CD4-positive, CD25-positive, alpha-beta regulatory T cell (primary cell): ENCODE measurements around the gene GDPD5. TPM values are rescaled to one million over a fixed set of nuclear protein-coding genes. Genes with fewer than 3 reads are reported as not detected.
A peak's percentile ranks its signal among the peaks of the same experiment; 100 is the strongest.

Experiments used
- ATAC-seq, 2 donors: fragments of 150-1000 bp; cut with Tn5 transposase; one replicate each; pipeline ENCODE4 v1.10.0; 2021; ENCODE audit warnings: low read depth in 2 of 2, moderate number of reproducible peaks in 2 of 2, moderate library complexity in 1 of 2
- DNase-seq, 3 donors: peaks; one replicate each; pipeline versions ENCODE4 v3.0.0 to v3.0.0-alpha.2; 2012 to 2022; ENCODE audit warnings: mixed read lengths in 1 of 3
- H3K27ac ChIP-seq: one replicate; pipeline ENCODE4 v1.7.0; 2013; ENCODE audit warnings: mild to moderate bottlenecking, low read length; ENCODE audit not compliant: insufficient read depth, poor library complexity, severe bottlenecking
- H3K27me3 ChIP-seq: one replicate; pipeline ENCODE4 v1.7.0; 2013; ENCODE audit warnings: low read length; ENCODE audit not compliant: control insufficient read depth, insufficient read depth
- H3K36me3 ChIP-seq: one replicate; pipeline ENCODE4 v1.7.0; 2013; ENCODE audit warnings: mild to moderate bottlenecking, low read length, moderate library complexity; ENCODE audit not compliant: control insufficient read depth, insufficient read depth
- H3K4me1 ChIP-seq: 2 replicates; pipeline ENCODE4 v1.7.0; 2013; ENCODE audit warnings: mild to moderate bottlenecking, low read length; ENCODE audit not compliant: insufficient read depth, control insufficient read depth, poor library complexity, severe bottlenecking
- H3K4me3 ChIP-seq: one replicate; pipeline ENCODE4 v1.7.0; 2013; ENCODE audit warnings: low read depth, mild to moderate bottlenecking, low read length, moderate library complexity
- H3K9me3 ChIP-seq, 2 experiments: 1 replicate in 1 of 2; 2 replicates in 1 of 2; pipeline ENCODE4 v1.7.0; 2013; ENCODE audit warnings: low read length in 2 of 2, mild to moderate bottlenecking in 1 of 2, moderate library complexity in 1 of 2; ENCODE audit not compliant: control insufficient read depth in 2 of 2
- H3K27ac Mint-ChIP-seq, 3 donors: one replicate each; pipeline ENCODE4 v1.8.0; 2020 to 2022; ENCODE audit warnings: mild to moderate bottlenecking in 3 of 3, mixed read lengths in 3 of 3, moderate library complexity in 2 of 3
- H3K27me3 Mint-ChIP-seq: one replicate; pipeline ENCODE4 v1.8.0; 2022; ENCODE audit warnings: mild to moderate bottlenecking, mixed read lengths
- H3K36me3 Mint-ChIP-seq: one replicate; pipeline ENCODE4 v1.8.0; 2020; ENCODE audit warnings: mixed read lengths
- H3K4me1 Mint-ChIP-seq, 4 donors: one replicate each; pipeline ENCODE4 v1.8.0; 2020 to 2022; ENCODE audit warnings: mixed read lengths in 4 of 4, mild to moderate bottlenecking in 1 of 4
- H3K4me3 Mint-ChIP-seq, 4 donors: one replicate each; pipeline ENCODE4 v1.8.0; 2020 to 2022; ENCODE audit warnings: mild to moderate bottlenecking in 4 of 4, mixed read lengths in 4 of 4, moderate library complexity in 3 of 4
- H3K9me3 Mint-ChIP-seq, 7 donors: one replicate each; pipeline ENCODE4 v1.8.0; 2020 to 2022; ENCODE audit warnings: mixed read lengths in 7 of 7, mild to moderate bottlenecking in 3 of 7, moderate library complexity in 2 of 7
- polyA plus RNA-seq, 4 donors: library from polyadenylated mRNA; unstranded; fragments of 300-500 nt; fragmentation: Illumina TruSeq; gene quantifications; one replicate each; pipeline ENCODE4 v1.2.3, GENCODE V29; 2021
- total RNA-seq: library from RNA; stranded (reverse); gene quantifications from one replicate; pipeline ENCODE4 v1.2.3, GENCODE V29; 2022

GDPD5 gene
- total and polyA plus RNA-seq, 5 donors from 2014 or later, result 8.0 to 170 (median 21.5) TPM

DNA sequence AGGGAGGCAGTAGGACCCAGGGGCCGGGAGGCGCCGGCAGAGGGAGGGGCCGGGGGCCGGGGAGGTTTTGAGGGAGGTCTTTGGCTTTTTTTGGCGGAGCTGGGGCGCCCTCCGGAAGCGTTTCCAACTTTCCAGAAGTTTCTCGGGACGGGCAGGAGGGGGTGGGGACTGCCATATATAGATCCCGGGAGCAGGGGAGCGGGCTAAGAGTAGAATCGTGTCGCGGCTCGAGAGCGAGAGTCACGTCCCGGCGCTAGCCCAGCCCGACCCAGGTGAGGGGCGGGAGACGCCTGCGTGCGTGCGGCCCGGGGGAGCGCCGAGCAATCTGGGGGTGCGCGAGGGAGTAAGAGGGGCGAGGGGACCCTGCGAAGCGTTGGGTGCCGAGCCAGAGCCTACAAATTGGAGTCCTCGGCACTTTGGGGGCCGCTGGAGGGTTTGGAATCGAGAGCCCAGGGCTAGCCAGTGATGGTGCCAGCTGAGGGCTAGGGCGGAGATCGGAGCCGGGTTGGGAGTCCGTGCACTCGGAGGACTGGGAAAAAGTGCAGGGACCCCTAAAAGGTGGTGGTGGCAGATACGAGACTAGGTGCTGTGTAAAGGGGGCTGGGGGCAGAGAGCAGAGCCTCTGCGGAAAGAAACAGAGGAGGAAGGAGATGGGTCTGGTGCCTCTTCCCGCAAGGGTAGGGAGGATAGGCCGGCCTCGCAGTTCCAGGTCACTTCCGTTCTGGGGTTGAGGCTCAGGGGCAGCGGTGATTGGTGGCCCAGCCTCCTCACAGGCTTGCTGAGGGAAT, 36.5 kb upstream of the GDPD5 start, which contains the start of gene SERPINH1:
Gene SERPINH1, plus strand, starts transcription at position 206 of the 788 bp plus-strand sequence. CDS start 4,097 bp downstream, outside the sequence.
- Mint-ChIP-seq H3K9me3 (no peaks in the 10 kb centered on the region), H3K27ac (peak within 1 kb of the TSS; percentile 87 to 98 (median 95)), H3K27me3 (no peaks in the 10 kb centered on the region), H3K36me3 (no peaks in the 10 kb centered on the region), H3K4me1 (peaks cover 0 to 51% (median 20%) of the 10 kb centered on the region in 4 donors), H3K4me3 (peak within 1 kb of the TSS; percentile 96 to 99 (median 98))
- Histone ChIP-seq H3K36me3 (no peaks in the 10 kb centered on the region), H3K27me3 (no peaks in the 10 kb centered on the region), H3K4me1 (peaks cover 22% of the 10 kb centered on the region), H3K27ac (peak within 1 kb of the TSS; percentile 69), H3K4me3 (peak within 1 kb of the TSS; percentile 80), H3K9me3 (no peaks in the 10 kb centered on the region)
- peak; percentile 69 to 71 for ATAC-seq
- peak; percentile 53 to 79 (median 55) for DNase-seq

DNA sequence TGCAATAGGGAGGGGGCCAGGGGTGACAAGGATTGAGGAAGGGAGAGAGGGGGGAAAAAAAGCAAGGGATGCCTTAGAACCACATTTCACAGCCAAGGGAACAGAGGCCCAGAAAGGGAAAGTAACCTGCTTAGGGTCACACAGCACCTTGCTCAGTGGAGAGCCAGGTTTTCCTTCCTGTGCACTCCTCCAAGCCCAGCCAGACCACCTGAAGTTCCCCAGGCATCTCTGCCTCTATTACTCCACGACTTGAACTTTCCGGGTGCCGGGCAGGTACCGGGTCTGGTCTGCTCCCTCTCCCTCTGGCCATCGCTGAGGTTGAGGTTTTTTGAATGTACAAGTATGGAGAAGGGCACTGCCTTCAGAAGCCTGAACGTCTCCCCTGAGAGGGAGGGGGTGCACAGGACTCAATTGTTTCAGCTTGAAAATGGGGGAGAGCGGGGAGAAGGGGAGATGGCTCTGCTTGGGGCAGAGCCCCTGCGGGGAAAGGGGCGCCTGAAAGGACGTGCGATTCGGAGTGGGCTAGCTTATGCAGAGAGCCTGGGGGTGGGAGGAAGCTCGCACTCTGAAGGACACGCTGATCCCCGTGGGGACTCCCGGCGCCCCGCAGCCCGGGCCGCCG, 35.8 kb upstream of the GDPD5 start:
- H3K4me1 ChIP-seq, result peaks cover 22% of the 10 kb centered on the region
- H3K27me3 ChIP-seq, result no peaks in the 10 kb centered on the region
- no peaks in the 10 kb centered on the region for H3K9me3 ChIP-seq
- no peak for ATAC-seq
- no peaks in the 10 kb centered on the region for H3K36me3 ChIP-seq
- peak overlapping the region; percentile 69 for H3K27ac ChIP-seq
- Mint-ChIP-seq H3K36me3 (no peaks in the 10 kb centered on the region), H3K27ac (peak overlapping the region; percentile 77 to 98 (median 95)), H3K4me3 (peak overlapping the region; percentile 96 to 99 (median 98)), H3K27me3 (peaks cover 4% of the 10 kb centered on the region), H3K9me3 (no peaks in the 10 kb centered on the region), H3K4me1 (peaks cover 0 to 49% (median 20%) of the 10 kb centered on the region in 4 donors)
- peak in 1 of 3 donors; percentile 27 for DNase-seq
- H3K4me3 ChIP-seq, result peak overlapping the region; percentile 80

DNA sequence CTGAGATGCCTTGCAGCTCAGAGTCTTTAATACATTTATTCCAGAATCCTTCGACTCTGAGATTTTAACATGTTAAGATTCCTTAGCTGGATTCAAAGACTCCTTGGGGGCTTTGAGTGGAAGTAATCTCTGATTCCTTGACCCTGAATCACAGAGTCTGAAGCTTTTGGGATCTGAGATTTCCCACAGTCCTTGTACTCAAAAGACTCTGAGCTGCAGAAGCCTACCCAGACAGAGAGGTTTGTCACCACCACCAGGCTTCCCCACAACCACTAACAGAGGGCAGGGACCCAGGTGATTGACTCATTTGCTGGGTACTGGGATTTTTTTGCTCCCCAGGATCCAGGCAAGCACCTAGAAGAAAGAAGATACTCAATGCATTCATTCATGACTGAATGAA, 34.9 kb upstream of the GDPD5 start:
- H3K36me3 Mint-ChIP-seq, result no peaks in the 10 kb centered on the region
- Histone ChIP-seq H3K36me3 (no peaks in the 10 kb centered on the region), H3K4me3 (no peak overlapping the region), H3K27ac (no peak overlapping the region), H3K9me3 (no peaks in the 10 kb centered on the region), H3K4me1 (peaks cover 22% of the 10 kb centered on the region), H3K27me3 (no peaks in the 10 kb centered on the region)
- H3K4me1 Mint-ChIP-seq, result peaks cover 0 to 45% (median 20%) of the 10 kb centered on the region in 4 donors
- ATAC-seq (no peak), DNase-seq (no peak)
- peaks cover 7% of the 10 kb centered on the region for H3K27me3 Mint-ChIP-seq
- H3K27ac Mint-ChIP-seq, result peak overlapping the region in 1 of 3 donors; percentile 20
- H3K9me3 Mint-ChIP-seq, result no peaks in the 10 kb centered on the region
- H3K4me3 Mint-ChIP-seq, result peak overlapping the region; percentile 83 to 99 (median 97)

DNA sequence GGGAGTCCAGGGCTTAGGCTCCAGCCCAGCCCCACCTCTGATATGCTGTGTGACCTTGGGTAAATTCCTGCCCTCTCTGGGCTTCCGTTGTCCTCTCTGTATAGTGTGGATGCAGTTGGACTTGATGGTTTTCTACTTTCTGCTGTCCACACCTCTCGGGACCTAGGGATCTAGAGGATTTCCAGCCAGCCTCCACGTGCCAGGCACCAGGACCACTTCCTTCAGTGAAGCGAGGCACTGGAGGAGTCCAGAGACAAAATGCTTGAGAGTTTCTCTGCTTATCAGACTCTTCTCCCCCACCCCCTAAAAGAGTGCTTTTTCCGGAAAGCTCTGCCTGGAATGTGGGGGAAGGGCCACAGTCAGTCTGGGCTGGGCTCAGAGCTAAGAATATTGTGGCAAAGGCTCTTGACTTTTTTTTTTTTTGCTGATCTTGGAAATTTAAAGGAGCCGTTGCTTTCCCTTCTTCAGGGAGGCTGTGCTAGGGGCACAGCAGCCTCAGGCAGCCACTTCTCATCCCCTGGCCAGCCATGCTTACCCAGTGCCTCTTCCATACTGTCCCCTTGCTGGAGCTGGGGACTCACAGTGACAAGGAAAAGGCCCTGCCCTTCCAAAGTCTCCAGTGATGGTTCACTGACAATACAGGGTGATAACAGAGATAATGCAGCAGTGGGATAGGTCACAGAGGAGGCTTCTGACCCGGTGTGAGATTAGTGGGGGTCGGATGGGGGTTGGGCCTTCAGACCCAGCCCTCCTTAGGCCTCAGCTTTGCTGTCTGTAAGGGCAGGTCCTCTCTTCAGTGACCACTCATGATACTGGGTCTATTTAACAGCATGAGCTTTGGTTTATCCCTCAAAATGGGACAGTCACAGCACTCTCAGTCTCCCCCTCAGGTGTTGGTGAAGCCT, 33.5 kb upstream of the GDPD5 start:
- Histone ChIP-seq H3K4me1 (peaks cover 22% of the 10 kb centered on the region), H3K27ac (no peak overlapping the region), H3K36me3 (no peaks in the 10 kb centered on the region), H3K27me3 (no peaks in the 10 kb centered on the region), H3K9me3 (no peaks in the 10 kb centered on the region), H3K4me3 (no peak overlapping the region)
- ATAC-seq (no peak), DNase-seq (no peak)
- no peak overlapping the region for H3K27ac Mint-ChIP-seq
- H3K27me3 Mint-ChIP-seq, result peaks cover 7% of the 10 kb centered on the region
- H3K4me1 Mint-ChIP-seq, result peaks cover 0 to 33% (median 20%) of the 10 kb centered on the region in 4 donors
- H3K36me3 Mint-ChIP-seq, result no peaks in the 10 kb centered on the region
- no peaks in the 10 kb centered on the region for H3K9me3 Mint-ChIP-seq
- H3K4me3 Mint-ChIP-seq, result peak overlapping the region in 2 of 4 donors; percentile 45 to 75

DNA sequence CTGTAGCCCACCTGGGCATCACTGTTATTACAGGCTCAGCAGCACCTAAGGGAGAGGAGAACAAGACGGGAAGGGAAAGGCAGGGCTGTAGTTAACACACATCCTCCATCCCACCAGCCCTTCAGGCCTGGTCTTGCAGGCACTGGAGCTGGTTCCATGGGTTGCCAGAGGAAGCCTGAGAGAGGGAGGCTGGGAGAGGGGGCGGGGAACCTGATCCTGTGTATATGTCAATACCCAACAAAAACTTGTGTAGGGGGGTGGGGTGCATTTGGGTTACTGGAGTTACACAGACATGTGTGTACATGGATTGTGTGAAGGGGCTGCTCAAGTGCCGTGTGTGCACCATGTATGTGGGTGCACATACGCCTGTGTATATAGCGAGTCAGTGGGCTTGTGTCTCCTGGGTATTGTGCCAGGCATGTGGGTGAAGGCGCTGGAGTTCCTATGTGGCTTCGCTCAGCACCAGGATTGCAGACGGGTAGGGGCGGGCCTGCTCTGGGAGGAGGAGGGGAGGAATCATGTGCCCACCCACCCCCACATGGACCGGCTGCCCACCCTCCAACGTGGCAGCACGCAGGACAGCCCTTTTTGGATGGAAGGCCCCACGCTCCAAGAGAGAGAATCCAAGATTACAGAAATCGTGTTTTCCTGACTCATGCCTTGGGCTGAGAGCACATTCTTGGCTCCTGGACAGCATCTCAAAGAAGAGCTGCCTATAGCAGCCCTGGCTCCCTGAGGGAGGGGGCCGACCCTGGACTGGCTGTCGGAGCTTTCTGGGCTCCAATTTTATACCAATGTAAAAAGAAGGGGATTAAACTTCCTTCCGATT, 32.1 kb upstream of the GDPD5 start:
- DNase-seq, result no peak
- Mint-ChIP-seq H3K27ac (no peak overlapping the region), H3K27me3 (peaks cover 7% of the 10 kb centered on the region), H3K36me3 (no peaks in the 10 kb centered on the region), H3K4me3 (peak overlapping the region in 2 of 4 donors; percentile 61 to 68), H3K4me1 (peaks cover 0 to 20% (median 12%) of the 10 kb centered on the region in 4 donors), H3K9me3 (no peaks in the 10 kb centered on the region)
- H3K9me3 ChIP-seq, result no peaks in the 10 kb centered on the region
- H3K36me3 ChIP-seq, result no peaks in the 10 kb centered on the region
- ATAC-seq, result no peak
- no peak overlapping the region for H3K27ac ChIP-seq
- H3K4me1 ChIP-seq, result peaks cover 14% of the 10 kb centered on the region
- H3K27me3 ChIP-seq, result no peaks in the 10 kb centered on the region
- no peak overlapping the region for H3K4me3 ChIP-seq

DNA sequence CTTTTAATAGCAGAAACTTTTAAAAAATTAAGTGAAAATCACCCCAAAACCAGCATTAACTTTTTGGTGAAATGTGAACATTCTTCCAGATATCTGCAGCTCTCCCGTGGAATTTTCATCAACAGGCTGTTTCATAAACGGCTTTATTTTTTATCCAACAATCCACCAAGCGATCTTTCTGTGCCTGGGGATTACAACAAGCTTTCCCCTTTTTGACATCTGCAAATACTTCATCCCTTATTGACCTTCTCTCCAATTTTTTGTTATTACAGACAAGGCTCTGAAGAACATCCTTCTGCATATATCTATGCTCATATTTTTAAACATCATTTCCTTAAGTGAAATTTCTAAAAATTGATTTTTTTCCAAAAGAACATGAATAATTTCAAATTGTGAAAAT, 30.5 kb upstream of the GDPD5 start:
- Mint-ChIP-seq H3K27ac (no peak overlapping the region), H3K36me3 (no peaks in the 10 kb centered on the region), H3K4me3 (no peak overlapping the region), H3K9me3 (no peaks in the 10 kb centered on the region), H3K4me1 (peaks cover 0 to 6% (median 4%) of the 10 kb centered on the region in 4 donors), H3K27me3 (peaks cover 7% of the 10 kb centered on the region)
- ATAC-seq (no peak), DNase-seq (no peak)
- Histone ChIP-seq H3K36me3 (no peaks in the 10 kb centered on the region), H3K4me3 (no peak overlapping the region), H3K9me3 (no peaks in the 10 kb centered on the region), H3K4me1 (peaks cover 1% of the 10 kb centered on the region), H3K27ac (no peak overlapping the region), H3K27me3 (no peaks in the 10 kb centered on the region)
